T-helper 22 cell (primary cell): ENCODE data around the gene CPED1.
"Not testable (repeated sequence)": the region's sequence is repeated elsewhere in the genome, so short reads cannot be mapped to it uniquely, and the experiment has no call there.

ENCODE experiments used
- DNase-seq: peaks from one replicate; pipeline ENCODE4 v3.0.0-alpha.2; 2020; ENCODE audit warnings: low read depth

The CPED1 gene

DNA sequence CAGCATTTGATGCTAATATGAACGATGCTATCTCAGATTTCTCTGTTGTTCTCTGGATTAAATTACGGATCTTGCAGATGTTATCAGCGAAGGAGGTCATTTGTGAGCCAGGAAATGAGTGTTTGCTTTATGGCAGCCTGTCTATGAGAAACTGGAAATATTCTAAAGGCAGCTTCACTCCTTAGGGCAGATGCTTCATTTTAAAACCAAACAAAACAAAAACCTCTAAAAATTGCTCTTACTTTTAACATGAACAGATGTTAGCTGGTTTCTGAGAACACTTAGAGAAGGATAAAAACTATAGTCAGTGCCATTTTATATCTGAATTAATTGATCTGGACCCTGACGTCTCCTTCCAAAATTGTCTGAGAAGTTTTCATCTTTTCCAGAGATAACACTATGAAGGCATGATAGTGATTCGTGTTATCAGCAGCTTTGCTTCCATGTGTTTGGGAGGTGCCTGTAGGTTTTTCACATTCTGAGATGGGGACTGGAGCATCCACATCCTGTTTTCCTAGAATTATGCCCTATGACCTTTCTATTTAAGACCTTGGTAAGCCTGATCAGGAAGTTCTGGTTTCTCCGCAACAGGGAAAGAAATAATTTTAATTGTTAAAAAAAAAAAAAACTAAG is 53.1 kb downstream of the CPED1 start:
- DNase-seq = no peak

DNA sequence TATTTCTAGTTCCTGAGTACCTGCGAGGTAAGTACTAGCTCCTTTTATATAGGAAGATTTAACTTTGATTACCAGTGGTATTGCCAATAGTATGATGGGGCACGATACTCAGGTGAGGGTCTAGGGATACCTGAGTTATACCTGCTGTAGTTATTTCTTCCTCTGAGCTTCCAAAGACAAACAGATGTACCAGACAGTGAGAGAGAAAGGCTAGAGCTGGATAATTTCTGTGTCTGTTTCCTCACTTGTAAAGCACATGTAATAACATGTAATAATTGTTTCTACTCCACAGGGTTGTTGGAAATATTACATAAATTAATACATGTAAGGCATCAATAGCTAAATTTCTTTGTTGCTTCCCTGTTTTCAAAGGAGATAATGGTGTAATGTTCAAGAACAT is 53.7 kb downstream of the CPED1 start:
- DNase-seq = no peak

DNA sequence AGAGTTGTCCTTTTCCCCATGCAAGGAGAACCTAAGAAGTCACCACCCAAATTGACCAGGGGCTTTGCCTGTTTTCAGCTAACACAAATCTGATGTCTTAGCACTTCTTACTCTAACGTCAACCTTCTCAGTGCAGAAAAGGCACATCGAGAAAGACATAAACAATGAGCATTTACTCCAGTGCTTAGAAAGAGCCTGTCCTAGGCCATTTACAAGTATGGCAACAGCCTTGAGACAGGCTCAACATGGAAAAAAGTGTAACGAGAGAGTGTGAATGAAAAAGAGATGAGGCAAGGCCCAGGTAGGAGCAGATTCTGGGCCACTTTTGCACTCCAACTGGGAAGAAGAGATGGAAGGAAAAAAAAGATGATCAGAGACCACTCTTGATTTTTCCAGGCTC is 54.4 kb downstream of the CPED1 start:
- no peak for DNase-seq

DNA sequence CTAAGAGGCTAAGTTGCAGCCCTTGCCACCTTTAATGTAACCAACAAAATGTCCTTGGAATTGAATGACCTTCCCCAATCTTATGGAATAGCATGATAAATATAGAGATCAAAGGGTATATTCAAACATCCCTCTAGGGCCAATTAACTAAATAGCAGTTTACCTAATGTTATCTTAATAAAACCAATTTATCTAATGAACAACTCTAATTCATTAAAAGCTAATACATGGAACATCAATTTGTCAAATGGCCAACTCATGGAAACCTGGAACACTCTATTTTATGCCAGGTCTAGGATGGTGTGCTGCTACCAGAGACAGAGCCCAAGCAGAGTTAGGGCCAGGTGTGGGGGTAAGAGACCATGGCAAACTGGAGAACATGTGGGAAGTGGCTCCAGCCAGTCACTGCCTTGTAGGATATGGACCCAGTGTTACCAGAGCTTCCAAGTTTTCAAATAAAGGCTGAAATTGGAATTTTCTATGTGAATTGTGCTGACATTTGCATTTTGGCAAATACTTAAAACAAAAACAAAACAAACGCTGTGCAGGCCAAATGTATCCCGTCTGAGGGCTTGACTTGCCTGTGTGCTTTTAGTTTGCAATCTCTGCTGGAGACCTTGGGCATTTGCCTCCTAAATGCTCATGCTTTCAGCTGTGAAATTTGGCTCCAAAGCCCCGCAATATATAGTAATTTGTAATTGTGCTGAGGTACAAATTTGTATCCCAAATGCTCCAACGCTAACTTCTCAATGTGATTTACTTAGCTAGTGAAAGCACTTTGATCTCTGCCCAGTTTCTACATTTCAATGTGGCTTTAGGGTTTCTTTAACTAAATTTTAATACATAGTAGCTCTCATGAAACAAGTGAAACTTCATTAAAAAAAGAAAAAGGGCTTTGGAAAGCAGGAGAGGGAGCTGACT is 55.1 kb downstream of the CPED1 start:
- no peak for DNase-seq

DNA sequence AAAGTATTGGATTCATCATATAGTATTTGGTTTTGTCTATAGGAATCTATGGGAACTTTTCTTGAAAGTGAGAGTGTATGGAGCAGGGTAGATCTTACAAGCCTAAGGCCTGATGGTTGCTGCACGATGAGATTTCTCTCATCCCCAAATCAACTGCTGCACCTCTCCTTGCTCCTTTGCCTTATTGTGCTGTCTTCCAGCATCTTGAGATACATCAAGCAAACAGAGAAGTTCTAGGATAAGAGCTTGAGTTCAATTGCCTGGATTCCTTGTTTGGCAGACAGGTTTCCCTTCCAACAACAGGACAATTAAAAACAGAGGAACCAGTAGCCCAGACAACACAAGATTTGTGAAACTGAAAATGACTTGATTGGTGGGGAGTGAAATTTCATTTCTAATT is 56.6 kb downstream of the CPED1 start:
- no peak for DNase-seq

DNA sequence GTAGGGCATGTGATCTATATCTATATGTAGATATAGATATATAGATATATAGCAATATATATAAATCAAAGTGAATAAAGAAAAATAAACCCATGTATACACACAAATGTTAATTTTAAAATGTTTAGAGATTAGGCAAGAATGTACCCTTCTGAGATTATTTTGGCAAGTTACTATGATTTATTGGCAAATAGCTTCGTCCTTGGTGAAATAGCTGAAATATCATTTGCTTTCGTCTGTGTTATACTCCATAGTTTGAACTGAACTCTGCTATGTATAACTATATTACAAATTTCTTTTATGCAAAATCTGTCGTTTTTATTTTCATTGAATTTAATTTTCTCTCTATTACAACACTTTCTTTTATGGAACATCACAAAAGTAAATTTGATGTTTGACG is 57.5 kb downstream of the CPED1 start:
- no peak for DNase-seq

DNA sequence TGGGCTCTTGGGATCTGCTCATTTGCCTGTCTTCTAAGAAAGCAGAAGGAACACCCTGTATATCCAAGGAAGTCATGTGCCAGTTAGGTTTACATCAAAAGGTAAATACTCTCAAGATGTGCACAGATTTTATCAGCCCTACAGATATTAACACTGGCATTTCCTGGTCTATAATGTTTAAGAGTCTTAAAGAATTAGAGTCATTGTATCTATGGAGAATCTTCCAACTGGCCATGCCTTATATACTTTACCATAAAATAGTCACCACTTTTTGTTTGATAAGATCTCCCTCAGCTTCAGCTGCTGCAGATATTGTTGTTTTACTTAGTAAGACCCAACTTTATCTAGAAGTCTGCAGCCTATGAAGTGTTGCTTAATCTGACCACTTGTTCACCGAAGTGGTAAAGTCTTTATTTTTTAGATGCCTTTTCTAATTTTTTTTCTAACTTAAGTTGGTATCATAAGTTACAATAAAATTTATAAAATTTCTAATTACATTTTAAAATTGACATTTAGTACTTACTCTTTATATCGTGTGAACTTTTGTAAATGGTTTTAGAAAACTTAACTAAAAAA is 58.5 kb downstream of the CPED1 start:
- no peak for DNase-seq

DNA sequence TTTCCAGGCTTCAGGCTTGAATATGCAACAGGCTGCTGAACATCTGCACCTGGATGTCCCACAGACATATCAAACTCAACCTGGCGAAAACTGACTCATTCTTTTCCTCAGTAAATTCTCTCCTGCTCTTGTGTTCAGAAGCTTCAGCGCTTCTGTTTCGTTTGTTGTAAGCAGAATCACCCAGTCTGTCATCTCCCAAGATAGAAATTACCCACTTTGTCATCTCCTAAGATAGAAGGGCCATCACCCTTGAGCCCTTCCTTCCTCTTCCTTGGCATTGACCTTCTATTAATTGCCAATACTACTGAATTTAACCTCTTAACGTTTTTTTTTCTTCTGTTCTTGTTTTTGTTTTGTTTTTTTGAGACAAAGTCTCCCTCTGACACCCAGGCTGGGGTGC is 59.7 kb downstream of the CPED1 start:
- DNase-seq = no peak

DNA sequence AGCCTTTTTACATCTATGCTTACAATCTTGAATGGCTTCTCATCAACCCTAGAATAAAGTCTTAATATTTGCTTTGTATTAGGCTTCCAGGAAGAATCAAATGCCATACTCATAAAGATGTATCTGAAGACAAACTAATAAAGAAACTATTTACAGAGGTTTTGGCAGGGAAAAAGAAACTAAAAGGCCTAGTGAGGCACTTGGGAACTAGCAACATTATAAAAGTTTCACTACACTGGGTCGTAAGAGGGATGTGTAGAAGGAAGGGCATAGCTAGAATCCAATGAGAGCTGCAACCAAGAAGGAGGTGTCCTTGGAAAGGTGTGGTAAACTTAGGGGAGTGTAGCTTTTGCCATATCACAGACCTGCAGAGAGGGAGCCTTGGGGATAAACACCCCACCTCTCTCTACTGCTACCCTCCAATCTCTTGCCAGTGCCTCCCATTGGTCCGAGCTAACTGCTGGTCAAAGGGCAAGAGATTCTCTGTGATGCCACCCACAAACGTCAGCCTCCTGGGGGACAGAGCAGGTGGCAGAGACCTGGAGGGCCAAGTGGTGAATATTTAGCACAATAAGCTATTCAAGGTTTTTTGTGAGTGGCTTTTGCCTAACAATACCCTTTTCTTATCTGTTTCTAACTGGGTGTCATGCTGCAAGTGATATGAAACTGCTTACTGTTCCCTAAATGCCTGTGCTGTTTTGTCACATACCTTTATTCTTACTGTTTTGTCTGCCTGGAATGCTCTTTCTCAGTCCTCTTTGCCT is 60.7 kb downstream of the CPED1 start:
- DNase-seq = no peak

DNA sequence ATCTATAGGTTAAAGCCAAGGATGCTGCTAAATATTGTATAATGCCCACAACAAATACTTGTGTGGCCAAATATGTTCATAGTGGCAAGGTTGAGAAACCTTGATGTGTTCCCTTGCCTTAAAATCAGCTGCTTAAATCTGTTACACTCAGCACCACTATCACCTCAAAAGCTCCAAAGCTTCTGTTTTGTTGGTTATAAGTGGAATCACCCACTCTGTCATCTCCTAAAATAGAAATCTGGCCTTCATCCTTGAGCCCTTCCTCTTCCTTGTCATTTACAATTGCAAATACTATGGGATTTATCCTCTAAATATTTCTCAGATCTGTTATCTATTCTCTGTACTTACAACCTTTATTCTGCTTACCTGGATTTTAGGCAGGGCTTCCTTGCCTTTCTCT is 61.4 kb downstream of the CPED1 start:
- DNase-seq = no peak

DNA sequence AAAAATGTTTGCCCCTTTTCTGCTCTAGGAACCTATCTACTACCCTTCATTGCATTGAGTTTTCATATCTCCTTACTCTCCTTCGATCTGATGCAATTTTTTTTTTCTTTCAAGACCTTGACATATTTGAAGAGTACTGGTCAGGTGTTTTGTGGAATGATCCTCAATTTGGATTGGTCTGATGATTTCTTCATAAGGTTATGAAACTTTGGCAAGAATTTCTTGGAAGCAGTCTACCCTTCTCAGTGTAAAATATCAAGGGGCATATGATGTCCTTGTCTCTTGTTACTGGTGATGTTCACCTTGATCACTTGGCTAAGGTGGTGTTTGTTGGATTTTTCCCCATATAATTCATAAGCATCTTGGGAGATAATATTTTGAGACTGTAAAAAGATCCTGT is 64.7 kb downstream of the CPED1 start:
- DNase-seq = no peak

DNA sequence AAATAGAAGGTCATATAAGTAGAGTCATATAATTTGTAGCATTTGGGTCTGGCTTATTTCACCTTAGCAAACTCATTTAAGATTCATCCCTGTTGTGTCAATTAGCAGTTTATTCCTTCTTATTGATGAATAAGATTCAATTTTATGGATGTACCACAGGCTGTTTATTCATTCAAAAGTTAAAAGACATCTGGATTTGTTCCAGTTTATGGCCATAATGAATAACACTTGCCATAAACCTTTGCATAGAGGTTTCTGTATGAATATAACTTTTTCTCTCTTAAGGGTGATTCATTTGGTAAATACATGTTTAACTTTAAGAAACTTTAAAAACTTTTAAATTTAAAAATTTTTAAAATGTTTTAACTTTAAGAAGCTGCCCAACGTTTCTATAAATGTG is 66.4 kb downstream of the CPED1 start:
- DNase-seq = no peak

DNA sequence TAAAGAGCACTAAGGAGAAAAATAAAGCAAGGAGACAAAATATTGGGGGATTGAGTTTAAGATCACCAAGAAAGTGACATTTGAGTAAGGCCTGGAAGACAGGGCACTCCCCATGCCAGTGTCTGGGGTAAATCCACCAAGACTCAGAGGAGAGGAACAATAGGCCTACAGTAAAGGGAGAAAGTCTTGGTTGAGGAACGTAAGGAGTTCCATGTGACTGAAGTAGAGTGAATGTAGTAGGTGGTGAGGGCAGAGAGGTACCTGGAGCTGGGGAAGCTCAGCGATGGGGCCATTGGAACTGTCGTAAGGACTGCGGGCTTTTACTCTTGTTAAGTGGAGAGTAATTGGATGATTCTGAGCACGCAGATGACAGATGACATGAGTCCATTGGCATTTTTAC is 69.4 kb downstream of the CPED1 start:
- DNase-seq = no peak

DNA sequence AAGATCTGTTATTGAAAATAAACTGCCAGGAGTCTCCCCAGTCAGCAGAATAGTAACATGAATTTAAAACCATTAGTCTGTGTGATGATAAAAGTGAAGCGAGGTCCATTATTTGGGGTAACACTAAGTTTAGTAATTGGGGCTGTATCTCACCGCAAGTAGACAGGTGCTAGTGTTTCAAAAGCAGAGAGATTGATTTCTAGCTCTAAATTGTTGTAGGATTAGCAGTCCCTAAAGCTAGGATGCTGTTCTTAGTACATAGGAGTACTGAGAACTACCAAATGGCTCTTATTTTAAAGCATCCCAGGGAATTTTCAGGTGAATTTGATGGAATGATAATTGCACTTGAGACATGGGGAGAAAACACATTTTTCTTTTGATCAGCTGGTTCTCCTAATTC is 70.5 kb downstream of the CPED1 start:
- no peak for DNase-seq

DNA sequence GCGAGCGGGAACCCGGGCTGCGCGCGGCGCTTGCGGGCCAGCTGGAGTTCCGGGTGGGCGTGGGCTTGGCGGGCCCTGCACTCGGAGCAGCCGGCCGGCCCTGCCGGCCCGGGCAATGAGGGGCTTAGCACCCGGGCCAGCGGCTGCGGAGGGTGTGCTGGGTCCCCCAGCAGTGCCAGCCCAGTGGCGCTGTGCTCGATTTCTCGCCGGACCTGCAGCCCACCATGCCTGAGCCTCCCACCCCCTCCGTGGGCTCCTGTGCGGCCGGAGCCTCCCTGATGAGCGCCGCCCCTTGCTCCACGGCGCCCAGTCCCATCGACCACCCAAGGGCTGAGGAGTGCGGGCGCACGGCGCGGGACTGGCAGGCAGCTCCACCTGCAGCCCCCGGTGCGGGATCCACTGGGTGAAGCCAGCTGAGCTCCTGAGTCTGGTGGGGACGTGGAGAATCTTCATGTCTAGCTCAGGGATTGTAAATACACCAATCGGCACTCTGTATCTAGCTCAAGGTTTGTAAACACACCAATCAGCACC is 71.5 kb downstream of the CPED1 start:
- DNase-seq = not testable (repeated sequence)

DNA sequence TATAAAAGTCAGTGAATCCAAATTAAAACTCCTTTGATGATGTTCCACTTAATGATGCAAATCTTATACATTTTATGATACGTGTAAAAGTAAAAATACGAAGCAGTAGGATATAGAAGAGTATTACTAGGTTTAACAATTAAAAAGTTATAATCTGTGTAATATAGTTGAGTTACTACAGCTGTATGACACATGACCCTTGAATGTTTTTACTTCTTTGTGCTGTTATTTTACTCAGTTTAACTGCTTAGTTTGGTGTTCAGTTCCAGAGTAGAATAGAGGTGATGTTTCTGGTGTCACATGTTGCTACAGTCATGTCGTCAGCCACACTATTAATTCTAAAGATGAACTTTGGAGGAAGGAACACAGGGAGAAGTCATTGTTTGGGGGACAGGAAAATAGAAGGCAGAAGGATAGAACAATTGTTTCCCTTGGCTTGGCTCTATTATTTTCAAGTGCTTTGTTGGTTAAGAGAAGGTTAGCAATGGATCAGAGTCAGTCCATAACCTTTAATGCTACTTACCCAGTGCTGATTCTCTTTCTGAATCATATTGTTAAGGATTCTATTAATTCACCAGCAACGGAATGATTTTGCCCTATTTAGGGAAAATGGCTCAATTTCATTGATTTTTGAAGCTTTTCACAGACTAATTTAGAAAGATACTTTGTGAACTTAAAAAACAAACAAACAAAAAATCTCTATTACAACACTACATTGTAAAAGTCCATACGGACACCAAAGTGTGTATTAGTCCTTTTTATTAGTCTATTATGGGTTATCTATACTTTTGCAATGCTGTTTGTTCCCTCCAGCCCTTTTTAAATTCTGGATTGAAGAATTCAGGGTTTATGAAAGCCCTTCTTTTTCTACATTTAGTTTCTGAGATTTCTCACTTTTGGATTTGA is 73.4 kb downstream of the CPED1 start:
- DNase-seq = no peak

DNA sequence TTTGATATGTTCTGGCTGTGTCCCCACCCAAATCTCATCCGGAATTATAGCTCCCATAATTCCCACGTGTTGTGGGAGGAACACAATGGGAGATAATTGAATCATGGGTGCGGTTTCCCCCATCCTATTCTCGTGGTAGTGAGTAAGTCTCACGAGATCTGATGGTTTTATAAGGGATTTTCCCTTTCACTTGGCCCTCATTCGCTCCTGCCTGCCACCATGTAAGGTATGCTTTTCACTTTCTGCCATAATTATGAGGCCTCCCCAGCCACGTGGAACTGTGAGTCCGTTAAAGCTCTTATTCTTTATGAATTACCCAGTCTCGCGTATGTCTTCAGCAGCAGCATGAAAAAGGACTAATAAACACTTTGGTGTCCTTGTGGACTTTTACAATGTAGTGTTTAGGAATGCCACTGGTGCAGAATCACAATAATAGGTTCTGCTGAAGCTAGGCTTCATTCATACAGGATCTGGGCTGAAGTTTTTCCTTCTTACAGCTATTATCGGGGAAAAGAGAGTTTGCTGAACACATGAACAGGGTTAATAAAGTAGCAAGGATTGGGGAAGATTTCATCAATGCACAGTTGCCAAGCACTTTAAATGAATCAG is 74.3 kb downstream of the CPED1 start:
- no peak for DNase-seq

DNA sequence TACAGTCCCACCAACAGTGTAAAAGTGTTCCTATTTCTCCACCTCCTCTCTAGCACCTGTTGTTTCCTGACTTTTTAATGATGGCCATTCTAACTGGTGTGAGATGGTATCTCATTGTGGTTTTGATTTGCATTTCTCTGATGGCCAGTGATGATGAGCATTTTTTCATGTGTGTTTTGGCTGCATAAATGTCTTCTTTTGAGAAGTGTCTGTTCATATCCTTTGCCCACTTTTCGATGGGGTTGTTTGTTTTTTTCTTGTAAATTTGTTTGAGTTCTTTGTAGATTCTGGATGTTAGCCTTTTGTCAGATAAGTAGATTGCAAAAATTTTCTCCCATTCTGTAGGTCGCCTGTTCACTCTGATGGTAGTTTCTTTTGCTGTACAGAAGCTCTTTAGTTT is 79.2 kb downstream of the CPED1 start:
- DNase-seq = not testable (repeated sequence)

DNA sequence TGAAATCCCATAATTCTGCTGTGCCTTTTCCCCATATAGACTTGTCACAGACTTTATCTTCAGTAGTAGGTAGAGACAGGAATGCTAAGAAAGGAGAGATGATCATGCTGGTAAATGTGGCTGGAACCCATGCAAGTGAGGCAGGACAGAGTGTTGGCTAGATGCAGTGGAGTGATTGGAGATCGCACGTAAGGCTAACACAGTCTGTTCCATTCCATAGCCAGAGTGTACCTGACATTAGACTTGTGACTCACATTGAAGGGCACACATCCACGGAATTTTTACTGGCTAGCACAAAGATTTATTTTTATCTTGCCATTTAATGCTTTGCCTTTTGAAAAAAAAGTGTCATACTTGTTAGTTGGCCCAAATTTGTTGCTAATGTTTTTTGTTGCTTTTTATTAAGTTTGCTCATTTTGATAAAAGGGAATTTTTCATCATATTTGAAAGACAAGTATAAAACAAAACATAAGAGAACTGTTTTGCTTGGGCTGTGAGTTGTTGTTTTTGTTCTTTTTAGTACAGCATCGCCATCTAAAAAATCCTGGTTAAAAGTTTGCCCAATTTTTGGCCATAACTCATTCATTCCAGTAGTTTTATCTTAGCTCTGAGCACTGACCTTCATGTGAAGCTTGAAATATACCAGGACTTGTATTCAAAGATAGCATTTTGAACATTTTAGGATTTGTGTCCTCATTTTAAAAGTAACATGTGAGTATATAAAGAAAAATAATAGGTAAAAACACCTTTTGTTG is 81.0 kb downstream of the CPED1 start:
- DNase-seq = no peak

DNA sequence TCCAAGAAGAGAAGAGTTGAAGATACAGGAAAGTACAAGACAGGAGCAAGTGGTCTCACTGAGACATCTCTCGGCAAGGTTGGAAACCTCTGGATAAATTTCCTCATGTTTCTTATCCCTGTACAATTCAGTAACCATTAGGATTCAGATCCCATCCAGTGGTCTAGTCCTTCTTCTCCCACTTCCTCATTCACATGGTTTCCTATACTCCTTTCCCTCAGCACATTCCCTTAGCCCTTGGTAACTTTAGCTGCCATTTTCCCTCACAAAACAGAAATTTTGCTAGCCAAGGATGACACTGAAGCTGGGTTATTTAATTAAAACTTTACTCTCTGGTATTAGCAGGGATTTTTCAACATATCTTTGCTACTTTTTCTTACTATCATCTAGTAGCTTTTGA is 82.6 kb downstream of the CPED1 start:
- no peak for DNase-seq
